Fibroblast of skin of back (primary cell): ENCODE measurements around the gene RERE.
"Not testable (repeated sequence)": the region's sequence is repeated elsewhere in the genome, so short reads cannot be mapped to it uniquely, and the experiment has no call there.

ENCODE experiments used
- DNase-seq: peaks from one replicate; pipeline ENCODE4 v3.0.0-alpha.2; 2013

RERE gene

DNA sequence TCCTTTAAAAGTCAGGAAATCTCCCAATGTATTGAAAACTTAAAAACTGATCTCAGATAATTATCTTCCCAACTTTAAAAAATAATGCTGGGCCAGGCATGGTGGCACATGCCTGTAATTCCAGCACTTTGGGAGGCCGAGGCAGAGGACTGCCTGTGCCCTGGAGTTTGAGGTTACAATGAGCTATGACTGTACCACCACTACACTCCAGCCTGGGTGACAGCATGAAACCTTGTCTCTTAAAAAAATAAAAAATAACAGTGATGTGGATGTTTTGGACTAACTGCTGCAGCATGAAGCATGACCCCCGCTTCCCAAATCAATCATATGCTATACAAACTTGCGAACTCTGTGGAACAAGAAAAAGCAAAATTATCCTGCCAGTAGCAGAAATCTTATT, 186.3 kb downstream of the RERE start:
- peak; percentile 84 for DNase-seq

DNA sequence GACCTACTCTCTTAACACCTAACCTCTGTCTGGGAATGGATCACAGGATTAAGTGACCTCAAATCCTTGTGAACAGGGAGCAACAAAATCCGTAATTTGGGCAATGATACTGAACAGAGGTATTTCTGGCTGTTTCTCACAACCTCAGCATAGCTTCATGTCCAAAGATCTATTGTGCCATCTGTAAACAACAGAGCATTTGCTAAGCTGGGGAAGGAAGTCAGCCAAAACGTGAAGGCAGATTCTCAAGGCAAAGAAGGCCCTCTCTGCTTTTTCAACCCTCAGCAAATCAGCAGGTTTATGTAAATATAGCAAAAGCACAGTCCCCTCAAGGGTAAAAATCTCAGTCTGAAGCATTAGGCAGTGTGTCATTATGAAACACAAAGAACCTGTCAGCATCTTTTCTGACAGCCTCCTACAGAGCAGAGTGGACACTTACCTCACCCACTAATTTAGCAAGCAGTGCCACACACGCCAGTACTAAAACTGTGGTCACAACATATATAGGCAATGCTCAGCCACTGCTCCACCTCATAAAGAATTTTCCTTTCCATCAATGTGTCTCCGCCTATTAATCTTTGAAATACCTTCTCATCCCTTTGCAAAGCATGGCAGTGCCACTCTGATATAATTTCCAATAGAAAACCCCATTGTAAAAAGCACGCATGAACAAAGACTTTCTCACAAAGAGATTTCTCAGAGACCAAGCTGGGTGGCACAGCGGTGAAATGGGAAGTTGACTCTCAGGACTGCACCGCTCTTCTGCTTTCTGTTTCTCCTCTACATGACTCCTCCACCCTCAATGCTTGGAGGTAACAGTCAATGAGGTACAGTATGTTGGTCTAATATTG, 188.0 kb downstream of the RERE start:
- DNase-seq, result peak; percentile 27

DNA sequence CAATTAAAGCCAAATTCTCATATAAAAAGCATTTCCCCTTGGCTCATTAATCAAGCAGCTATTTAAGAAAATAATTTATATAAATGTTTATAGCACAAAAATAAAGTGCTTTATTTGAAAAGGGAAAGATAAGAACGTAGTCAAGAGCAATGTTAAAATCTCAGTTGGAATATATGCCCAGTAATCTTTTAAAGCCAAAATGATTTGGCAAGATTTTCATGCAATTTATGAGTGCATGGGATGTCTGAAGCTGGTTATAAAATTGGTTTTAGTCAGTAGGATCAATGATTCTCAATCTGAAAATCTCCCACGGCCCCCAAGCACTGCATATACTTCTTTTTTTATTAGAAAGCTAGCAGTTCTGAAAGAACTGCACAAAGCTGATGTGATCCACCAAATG, 188.8 kb downstream of the RERE start:
- no peak for DNase-seq

DNA sequence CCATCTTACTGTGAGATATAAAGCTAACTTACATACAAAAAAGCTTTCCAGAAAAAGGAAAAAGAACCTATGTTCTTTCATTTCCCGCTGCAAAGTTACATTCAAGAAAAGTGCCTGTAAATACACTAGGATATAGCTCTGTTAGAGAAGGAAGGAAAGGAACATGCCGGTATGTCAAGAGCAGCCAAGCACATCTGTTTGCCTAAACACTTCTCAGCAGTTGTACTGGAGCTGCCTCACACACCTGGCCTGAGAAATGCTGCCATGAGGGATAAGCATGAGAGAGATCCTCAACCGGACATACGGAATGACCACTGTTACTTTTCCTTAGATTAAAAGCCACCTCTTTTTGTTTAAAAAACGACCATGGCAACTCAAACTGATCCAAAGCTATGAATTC, 189.7 kb downstream of the RERE start:
- no peak for DNase-seq

DNA sequence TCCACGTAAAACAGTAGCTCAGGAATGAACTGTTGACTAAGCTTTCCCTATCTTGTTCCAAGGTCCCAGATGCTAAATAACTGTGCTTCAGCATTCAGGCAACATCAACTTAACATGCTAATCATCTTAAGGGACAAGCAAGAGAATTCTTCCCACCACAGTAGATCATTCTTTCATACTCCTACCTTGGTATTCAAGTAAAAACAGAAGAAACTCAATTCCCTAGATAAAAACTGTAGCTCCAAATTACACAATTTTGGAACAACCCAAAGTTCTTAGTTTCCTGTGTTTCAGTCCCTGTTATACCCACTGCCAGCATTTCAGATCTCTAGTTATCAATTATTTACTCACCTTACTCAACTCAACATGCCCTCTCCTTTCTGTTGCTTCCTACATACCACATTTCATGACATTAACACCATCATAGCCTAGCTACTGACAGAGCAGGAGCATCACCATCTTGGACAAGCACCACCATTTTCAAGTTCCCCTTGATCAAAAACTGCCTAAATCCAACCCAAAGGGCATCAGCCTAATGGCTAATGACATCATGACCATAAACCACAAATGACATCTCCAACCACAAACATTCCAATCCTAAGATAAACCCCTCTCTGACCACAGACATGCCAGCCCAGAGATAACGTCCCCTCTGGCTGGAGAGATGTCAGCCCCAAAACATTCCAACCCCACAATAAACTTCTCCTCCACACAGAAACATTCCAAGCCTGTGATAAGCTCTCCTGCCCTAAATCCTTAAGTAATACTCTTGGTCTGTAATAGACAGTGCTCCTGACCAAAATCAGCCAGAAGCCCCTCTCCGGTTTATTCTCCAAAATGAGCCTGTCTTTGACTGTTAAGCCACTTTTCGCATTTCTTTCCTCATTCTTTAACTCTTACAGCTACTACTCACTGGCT, 191.2 kb downstream of the RERE start:
- DNase-seq, result peak; percentile 98

DNA sequence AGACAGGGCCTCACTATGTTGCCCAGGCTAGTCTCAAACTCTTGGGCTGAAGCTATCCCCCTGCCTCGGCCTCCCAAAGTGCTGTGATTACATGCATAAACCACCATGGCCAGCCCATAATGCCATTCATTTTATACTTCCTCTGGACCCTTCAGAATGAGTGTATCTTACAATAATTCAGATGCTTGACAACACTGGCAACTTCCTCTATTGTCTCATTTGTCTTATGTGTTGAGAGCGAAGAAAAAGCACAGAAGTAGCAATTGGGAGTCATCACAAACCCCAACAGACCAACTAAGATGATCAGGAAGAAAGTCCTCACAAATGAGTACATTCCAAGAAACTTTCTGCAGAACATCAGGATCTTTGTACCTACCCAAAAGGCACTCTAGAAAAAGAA, 191.9 kb downstream of the RERE start:
- no peak for DNase-seq

DNA sequence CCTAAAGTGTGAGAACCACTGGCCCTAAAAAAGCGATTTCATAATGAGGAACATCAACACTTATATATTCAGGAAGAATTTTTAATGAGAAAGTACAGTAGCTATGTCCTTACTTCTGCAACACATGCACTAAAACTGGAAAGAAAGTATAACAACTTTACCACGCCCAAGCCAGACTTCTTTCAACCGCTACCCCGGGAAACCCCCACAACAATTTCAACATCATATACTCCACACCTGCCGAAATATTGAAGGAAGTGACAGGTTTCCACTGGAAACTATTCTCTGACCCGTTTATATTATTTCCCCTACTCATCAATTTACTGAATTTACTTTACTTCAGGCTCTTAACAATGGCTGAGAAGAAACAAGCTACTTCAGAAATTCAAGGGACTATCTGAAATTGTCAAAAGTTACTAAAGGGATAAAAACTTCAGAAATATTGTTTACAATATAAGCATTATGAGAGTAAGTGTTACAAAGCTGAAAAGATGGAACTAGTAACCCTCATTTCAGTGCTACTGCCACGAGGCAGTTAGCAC, 193.7 kb downstream of the RERE start:
- not testable (repeated sequence) for DNase-seq

DNA sequence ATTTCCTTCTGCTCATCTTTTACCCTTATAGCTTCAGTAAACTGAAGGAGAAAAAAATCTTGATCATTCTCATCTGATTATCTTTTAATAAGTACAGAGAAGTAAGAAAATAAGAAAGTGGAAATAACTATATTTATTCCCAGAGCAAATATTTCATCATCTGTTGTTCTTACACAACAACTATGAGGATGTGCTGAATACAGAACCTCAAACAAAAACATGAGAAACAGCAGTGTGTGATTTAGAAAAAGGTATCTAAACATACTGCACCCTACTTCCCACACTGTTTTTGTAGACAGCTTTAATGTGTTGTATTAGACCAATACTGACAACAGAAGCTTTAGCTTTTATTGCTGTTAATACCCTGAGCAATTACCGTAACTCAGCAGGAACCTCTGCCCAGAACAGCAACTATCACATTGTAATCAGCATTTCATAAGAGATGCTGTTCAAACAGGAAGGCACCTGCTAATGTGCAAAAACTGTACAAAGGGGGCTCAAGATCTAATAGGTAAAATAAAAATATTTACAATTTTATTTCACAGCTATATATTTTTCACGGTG, 195.6 kb downstream of the RERE start:
- not testable (repeated sequence) for DNase-seq

DNA sequence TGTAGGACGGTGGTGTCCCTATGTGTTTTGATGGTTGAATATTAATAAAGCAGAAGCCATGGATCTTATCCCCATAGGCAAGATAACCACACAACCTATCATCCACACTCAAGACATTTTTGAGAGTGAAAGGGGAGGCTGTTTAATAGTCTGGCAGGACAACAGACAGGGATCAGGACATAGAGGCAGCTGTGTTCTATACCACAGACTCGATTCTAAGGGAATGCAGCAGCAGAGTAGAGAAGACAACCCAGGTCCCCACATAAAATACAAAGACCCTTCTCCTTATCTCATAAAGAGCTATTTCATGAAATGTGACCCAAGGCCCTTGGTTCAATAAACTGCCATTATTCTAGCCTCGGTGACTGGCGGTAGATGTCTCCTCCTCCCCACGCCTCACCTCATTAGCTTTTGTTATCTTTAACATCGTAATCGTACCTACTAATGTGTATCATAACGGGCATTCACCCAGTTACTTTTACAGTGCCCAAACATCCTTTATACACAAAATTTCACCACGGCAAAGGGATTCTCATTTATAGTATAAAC, 196.3 kb downstream of the RERE start:
- DNase-seq, result not testable (repeated sequence)

DNA sequence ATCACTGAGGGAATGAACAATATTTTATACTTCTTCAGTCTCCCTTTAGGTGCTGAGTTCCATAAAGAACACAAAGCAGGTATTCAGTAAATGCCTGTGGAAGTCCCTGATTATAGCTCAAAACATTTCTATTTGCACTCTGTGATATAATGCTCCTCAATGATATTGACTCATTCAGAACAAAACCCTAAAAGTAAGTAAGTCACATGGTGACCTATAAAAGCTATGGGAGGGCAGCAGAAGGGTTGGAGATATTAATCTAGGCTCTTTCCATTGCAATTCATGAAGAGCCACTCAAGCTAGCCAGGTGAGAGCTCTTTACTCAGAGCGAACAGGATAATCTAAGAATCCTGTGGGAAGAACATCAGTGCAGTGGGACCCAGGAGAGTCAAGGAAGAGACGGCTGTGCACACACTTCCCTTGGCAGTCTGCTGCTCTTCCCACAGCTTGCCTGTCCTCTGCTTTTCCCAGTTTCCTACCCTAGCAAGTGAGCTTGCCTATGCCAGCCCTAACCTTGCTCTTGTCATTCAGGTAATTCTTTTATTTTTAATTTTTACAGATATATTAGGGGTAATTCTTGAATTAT, 197.4 kb downstream of the RERE start:
- not testable (repeated sequence) for DNase-seq

DNA sequence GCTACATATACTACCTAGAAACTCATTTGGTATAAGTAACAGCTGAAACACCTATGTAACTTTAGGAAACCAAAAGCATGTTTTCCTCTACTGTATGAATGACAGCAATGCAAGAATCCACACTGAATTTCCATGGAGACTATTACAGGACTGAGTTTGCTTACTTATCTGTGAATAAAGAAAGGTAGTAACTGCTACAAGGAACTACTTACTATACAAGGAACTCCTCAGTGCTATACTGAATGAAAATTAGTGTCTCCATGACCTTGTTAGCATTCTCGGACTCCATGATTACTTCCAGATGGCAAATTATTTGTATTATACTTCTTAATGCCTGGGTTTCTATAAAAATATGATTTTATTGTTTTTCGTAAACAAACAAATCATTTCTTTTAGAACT, 198.0 kb downstream of the RERE start:
- DNase-seq, result not testable (repeated sequence)

DNA sequence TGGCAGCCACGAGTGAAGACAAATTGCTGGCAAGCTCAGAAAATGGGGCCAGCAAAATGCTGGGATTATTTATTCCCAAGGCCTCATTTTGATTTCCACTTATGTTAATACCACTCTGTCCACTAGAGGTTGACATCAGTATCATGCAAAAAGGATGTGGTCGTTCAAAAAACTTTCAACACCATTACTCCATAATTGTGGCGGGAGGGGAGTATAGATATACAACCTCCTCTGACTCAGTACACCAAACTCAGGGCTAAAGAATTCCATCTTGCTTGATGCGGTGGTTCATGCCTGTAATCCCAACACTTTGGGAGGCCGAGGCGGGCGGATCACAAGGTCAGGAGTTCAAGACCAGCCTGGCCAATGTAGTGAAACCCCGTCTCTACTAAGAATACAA, 200.6 kb downstream of the RERE start:
- DNase-seq, result peak; percentile 83

DNA sequence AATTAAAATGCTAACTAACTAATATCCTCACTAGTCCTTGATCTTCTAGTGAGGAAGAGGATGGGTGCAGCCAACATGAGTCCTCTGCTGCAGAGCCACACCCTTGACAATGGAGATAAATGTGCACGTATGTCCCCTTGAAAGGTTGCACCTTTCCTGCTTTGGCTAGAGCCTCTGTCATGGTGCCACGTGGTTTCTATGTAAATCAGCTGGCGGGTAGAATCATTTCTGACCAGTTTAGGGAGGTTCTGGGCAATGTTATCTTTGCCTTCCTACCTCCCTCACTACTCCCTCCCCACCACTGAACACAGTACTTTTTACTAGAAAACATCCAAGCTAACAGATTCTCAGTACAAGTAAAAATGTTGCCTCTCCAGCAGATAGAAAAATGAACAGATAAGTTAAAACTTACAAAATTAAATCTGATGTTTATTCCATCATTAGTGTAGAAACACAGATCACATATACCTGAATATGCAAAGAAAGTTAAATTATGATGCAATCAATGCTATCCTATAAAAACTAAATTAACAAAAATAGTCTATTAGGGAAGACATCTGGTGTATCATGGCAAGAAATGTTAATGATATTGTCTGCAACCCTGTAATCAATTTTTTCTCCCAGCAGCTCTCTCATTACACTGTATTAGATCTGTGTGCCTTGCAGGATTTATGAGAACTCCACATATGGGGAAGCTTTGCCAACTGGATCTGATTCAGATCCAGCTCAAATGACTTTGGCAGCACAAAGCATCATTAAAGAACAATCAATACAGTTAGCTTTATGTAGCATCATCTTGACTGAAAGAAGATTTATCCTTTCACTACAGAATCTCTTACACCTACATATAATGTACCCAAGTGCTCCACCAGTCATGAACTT, 205.6 kb downstream of the RERE start:
- DNase-seq, result not testable (repeated sequence)

DNA sequence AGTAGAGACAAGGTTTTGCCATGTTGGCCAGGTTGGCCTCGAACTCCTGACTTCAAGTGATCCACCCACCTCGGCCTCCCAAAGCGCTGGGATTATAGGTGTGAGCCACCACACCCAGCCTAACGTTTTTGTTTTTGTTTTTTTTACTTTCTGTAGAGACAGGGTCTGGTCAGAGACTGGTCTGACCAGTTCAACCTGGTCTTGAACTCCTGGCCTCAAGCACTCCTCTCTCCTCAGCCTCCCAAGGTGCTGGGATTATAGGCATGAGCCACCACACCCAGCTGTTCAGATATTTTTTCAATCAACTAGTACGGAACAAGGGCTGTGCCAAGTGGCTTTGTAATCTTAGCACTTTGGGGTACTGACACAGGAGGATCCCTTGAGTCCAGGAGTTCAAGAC, 209.5 kb downstream of the RERE start:
- DNase-seq, result no peak

DNA sequence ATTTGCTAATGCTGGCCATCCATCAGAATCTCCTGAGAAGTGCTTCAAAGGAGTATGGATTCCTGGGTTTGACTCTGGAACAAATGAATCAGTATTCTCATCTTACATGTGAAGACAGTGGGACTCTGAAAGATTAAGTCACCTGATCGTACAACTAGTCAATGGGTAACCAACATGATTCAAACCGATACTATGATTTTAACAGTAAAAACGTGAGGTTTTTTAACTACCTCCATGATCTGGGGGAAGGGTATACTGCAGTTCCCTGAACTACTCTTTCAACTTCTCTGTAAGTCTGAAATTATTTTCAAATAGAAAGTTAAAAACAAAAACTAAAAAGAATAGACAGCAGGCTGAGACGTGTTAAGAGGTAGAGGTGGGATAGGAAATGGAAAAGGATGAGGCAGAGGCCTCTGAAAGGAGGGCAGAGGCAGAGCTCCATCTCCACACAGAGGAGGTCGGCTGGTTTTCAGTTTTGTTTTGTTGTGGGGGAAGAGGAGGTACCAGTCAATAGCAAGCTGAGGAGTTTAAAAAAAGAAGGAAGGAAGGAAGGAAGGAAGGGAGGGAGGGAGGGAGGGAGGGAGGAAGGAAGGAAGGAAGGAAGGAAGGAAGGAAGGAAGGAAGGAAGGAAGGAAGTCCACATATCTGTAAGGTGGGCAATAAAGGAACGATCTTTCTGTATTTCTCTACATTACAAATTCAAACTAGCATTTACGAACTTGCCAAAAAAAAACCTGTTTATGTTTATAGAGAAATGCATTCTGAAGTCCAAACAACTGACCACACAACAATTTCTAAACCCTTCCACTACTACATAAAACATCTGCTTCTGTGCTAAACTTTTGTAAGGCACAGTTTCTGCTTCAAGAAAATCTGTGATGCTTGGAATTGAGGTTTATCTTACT, 213.1 kb downstream of the RERE start:
- no peak for DNase-seq

DNA sequence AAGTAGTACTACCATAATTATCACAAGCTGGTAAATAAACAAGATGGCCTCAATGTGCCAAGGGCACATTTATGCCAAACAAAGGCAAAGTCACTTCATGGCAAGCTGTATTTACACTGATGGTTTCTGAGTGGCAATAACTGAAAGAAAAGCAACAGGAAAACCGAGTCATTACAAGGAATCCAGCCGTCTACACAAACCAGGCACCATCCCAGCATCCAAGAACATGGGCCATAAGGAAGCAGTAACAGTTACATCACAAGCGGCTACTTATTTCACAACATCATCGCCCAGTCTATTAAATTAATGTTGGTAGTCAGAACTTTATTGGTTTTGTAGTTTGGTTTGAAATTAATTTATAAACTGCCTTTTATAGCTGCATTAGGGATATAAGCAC, 214.2 kb downstream of the RERE start:
- DNase-seq, result no peak

DNA sequence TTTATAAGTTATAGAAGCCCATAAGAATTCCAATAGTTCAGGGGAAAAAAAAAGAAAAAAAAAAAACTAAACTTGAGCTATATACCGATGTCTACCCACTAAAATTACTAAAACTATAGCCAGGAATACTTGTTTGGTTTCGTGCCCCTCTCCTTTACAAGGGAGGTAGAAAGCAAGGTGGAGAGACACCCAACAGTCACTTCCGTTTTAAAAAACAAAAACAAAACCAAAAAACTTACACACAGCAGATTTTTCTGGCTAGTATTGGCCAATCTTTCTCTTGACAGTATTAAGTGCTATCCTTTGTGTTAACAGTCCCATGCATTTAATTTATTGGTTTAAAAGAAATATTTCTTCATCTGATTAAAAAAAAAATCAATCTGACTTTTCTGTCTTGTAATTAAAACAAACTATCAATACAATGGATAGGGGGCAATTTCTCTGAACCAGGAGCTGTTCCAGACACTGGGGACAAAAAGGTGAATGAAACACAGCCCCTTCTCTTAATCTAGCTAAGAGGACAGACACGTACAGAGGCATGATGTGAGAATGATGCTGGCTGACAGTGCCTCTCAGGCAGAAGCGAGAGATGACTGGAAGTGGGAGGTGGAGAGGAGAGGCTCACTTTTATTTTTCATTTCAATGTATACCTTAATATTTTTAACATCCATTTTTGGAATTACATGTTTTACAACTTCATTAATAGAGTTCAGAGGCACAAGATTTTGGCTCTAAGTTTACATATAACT, 214.8 kb downstream of the RERE start:
- DNase-seq, result no peak

DNA sequence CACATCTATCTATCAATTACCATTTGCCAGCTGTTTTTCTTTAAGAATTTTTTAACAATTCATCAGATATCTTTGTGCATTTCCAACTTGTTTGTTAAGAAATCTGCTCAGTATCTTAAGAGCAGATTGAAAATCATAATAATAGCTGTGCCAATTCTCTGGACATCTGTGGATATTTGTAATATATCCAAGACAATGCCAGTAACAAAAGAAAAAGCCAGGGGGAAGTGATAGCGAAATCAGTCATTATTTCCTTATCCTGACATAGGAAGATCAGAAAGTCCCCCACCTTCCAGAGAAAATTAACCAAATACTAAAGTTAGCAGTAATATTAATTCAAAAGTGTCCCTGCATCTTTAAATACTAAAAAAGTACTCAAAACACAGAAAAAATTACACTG, 217.1 kb downstream of the RERE start:
- DNase-seq, result no peak

DNA sequence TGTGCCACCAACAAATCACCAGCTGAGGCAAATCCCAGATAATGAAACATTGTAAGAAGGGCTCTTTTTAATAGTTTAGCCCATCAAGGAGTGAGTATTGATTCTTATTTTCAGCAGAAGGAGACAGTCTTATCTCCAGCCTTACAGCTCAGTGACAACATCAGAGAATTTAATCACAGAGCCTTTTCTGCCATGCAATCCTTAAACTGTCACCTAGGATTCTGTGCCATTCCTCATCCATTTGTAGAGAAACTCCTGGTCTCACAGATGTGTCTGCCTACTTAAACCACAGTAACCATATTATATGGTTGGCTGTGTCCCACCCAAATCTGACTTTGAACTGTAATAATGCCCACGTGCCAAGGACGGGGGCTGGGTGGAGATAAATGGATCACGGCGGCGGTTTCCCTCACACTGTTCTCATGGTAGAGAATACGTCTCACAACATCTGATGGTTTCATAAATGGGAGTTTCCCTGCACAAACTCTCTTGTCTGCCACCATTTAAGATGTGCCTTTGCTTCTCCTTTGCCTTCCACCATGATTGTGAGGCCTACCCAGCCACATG, 217.7 kb downstream of the RERE start:
- no peak for DNase-seq
